GM12878 (cell line): Measurements from ENCODE around the gene KCNJ12. TPM values are rescaled to one million over a fixed set of nuclear protein-coding genes. Genes with fewer than 3 reads are reported as not detected.

Experiments used
- ATAC-seq: fragments of 200-7000 bp; cut with Tn5 transposase; 3 replicates; pipeline ENCODE4 v1.9.1; 2020; ENCODE audit warnings: mild to moderate bottlenecking, moderate library complexity
- BruUV-seq: library from RNA; stranded (reverse); fragments of 400-500 nt; replicated peaks from 2 replicates; lab custom pipeline; 2021; lab: Mats Ljungman, UMichigan
- CTCF ChIA-PET: fragments of 300-600 bp; sonication (Branson Sonifier 250); formaldehyde crosslinking; extraction: SDS; loops from one replicate; lab custom pipeline; 2021; ENCODE audit warnings: inconsistent platforms; lab: Yijun Ruan, JAX
- POLR2A ChIA-PET: fragments of 350-600 bp; formaldehyde crosslinking; extraction: SDS; loops from one replicate; lab custom pipeline; 2021; ENCODE audit warnings: inconsistent platforms; lab: Charles Lee
- RAD21 ChIA-PET: fragments of 300-600 bp; sonication (Branson Sonifier 250); formaldehyde crosslinking; loops from one replicate; lab custom pipeline; 2023; ENCODE audit warnings: antibody characterized with exemption; ENCODE audit not compliant: unreplicated experiment; lab: Charles Lee
- SMC1A ChIA-PET: fragments of 300-600 bp; sonication (Branson Sonifier 250); formaldehyde crosslinking; loops from one replicate; lab custom pipeline; 2023; ENCODE audit not compliant: unreplicated experiment, uncharacterized antibody; lab: Charles Lee
- DNase-seq: peaks from one replicate; pipeline ENCODE4 v3.0.0-alpha.2; 2011; ENCODE audit warnings: low read depth, low spot score
- FAIRE-seq: peaks from 3 replicates; lab custom pipeline; 2011; peaks lifted over from hg19 to GRCh38; lab: Jason Lieb, UNC
- H2AFZ ChIP-seq: 2 replicates; pipeline ENCODE4 v1.6.0; 2011; ENCODE audit warnings: low read depth, low read length, control low read depth; ENCODE audit not compliant: control insufficient read depth
- H3K27ac ChIP-seq: 2 replicates; pipeline ENCODE4 v1.5.1; 2011; ENCODE audit warnings: control low read depth; ENCODE audit not compliant: control insufficient read depth, insufficient read depth
- H3K27me3 ChIP-seq, 2 experiments: replicated peaks in 1 of 2; 2 replicates each; pipeline versions ENCODE4 v1.6.0 to v1.6.1; 2011; ENCODE audit warnings: low read length in 1 of 2; ENCODE audit not compliant: control insufficient read depth in 2 of 2, insufficient read depth in 2 of 2
- H3K36me3 ChIP-seq, 2 experiments: 2 replicates each; pipeline ENCODE4 v1.5.1; 2011; ENCODE audit warnings: low read length in 1 of 2; ENCODE audit not compliant: control insufficient read depth in 2 of 2, insufficient read depth in 2 of 2
- H3K4me1 ChIP-seq: 2 replicates; pipeline ENCODE4 v1.6.1; 2011; ENCODE audit warnings: mild to moderate bottlenecking, low read length, moderate library complexity, mixed read lengths; ENCODE audit not compliant: control insufficient read depth, insufficient read depth
- H3K4me2 ChIP-seq: 2 replicates; pipeline ENCODE4 v1.6.0; 2011; ENCODE audit warnings: control low read depth; ENCODE audit not compliant: control insufficient read depth, insufficient read depth
- H3K4me3 ChIP-seq: fragments of 200-600 bp; sonication (generic); 2 replicates; pipeline ENCODE4 v1.5.1; 2016
- H3K79me2 ChIP-seq: 2 replicates; pipeline ENCODE4 v1.6.0; 2011; ENCODE audit warnings: low read length; ENCODE audit not compliant: control insufficient read depth, insufficient read depth
- H3K9ac ChIP-seq: 2 replicates; pipeline ENCODE4 v1.8.0; 2011; ENCODE audit warnings: low read length, control low read depth, mixed read lengths; ENCODE audit not compliant: control insufficient read depth, insufficient read depth
- H3K9me3 ChIP-seq: replicated peaks from 3 replicates; pipeline ENCODE4 v1.5.1; 2011; ENCODE audit warnings: mild to moderate bottlenecking, low read length; ENCODE audit not compliant: control insufficient read depth, insufficient read depth
- H4K20me1 ChIP-seq: 2 replicates; pipeline ENCODE4 v1.6.0; 2011; ENCODE audit not compliant: control insufficient read depth, insufficient read depth
- CEBPB ChIP-seq, 2 experiments: fragments of 150-350 bp in 1 of 2; IDR thresholded peaks; 2 replicates each; pipeline ENCODE4 v1.6.1; 2012 to 2014; ENCODE audit warnings: low read depth in 2 of 2, low read length in 2 of 2, borderline replicate concordance in 1 of 2, inconsistent platforms in 1 of 2
- NRF1 ChIP-seq: conservative IDR thresholded peaks from 2 replicates; pipeline ENCODE4 v1.6.1; 2011; ENCODE audit warnings: mild to moderate bottlenecking, low read depth, low read length, improper control_type of control experiment
- SIX5 ChIP-seq: IDR thresholded peaks from 2 replicates; pipeline ENCODE4 v1.6.1; 2011; ENCODE audit warnings: mild to moderate bottlenecking, low read depth, low read length, moderate library complexity; ENCODE audit not compliant: severe bottlenecking
- SMC3 ChIP-seq: IDR thresholded peaks from 2 replicates; pipeline ENCODE4 v1.6.1; 2011; ENCODE audit warnings: low read length, improper control_type of control experiment, borderline replicate concordance
- ZNF274 ChIP-seq: IDR thresholded peaks from one replicate; pipeline ENCODE4 v1.8.0; 2011; ENCODE audit not compliant: insufficient read length, insufficient read depth
- ZSCAN29 ChIP-seq: fragments of 450-650 bp; IDR thresholded peaks from 2 replicates; pipeline ENCODE4 v1.6.1; 2017; ENCODE audit warnings: mild to moderate bottlenecking, moderate library complexity
- WGBS: methylation state at CpG from one replicate; pipeline ENCODE4 v1.1.6; 2016; ENCODE audit warnings: low lambda C conversion rate; ENCODE audit not compliant: insufficient replicate concordance, insufficient coverage; ENCODE audit errors: missing lambda C conversion rate; 5-methylcytosine and 5-hydroxymethylcytosine counted together
- in situ Hi-C: fragments of 300-500 bp; cut with MboI; formaldehyde crosslinking; loops from 9 replicates; pipeline ENCODE4 v1.14.3; 2018; ENCODE audit warnings: mixed read lengths
- intact Hi-C: fragments of 100-400 bp; cut with micrococcal nuclease; formaldehyde crosslinking; loops from one replicate; pipeline ENCODE4 v1.14.2; 2022; ENCODE audit not compliant: unreplicated experiment
- polyA plus RNA-seq, 11 experiments: library from polyadenylated mRNA; depleted of rRNA in 4 of 11; unstranded in 6 of 11; stranded (reverse) in 5 of 11; fragments of >200 nt; fragmentation: Nextera tagmentation in 4 of 11; fragmentation: Illumina TruSeq in 1 of 11; extraction: Ambion mirVana in 4 of 11; extraction: Trizol in 1 of 11; gene quantifications; 1 replicate in 1 of 11; 2 replicates in 10 of 11; pipeline versions ENCODE4 v1.2.1 to v1.2.3, GENCODE V29; 2011 to 2016; ENCODE audit warnings: inconsistent platforms in 2 of 11, missing spikeins in 2 of 11, low read depth in 1 of 11
- total RNA-seq, 4 experiments: library from RNA; depleted of rRNA in 3 of 4; stranded (reverse); fragments of >200 nt in 3 of 4; fragmentation: Illumina TruSeq in 1 of 4; extraction: Trizol in 1 of 4; gene quantifications; 2 replicates each; pipeline versions ENCODE4 v1.2.1 to v1.2.3, GENCODE V29; 2013 to 2021
- TF ChIP-seq, protein P1 (sequence below): fragments of 450-650 bp; IDR thresholded peaks from 2 replicates; pipeline ENCODE4 v1.6.1; 2016; ENCODE audit warnings: mild to moderate bottlenecking
- TF ChIP-seq, protein P2 (sequence below): IDR thresholded peaks from 2 replicates; pipeline ENCODE4 v1.6.1; 2011; ENCODE audit warnings: borderline replicate concordance, low read depth, mild to moderate bottlenecking, moderate library complexity, mixed read lengths, low read length; ENCODE audit not compliant: insufficient read depth; ENCODE audit errors: extremely low read length
- TF ChIP-seq, protein P3 (sequence below): fragments of 450-650 bp; IDR thresholded peaks from 2 replicates; pipeline ENCODE4 v1.6.1; 2018; ENCODE audit warnings: borderline replicate concordance, mild to moderate bottlenecking; ENCODE audit not compliant: partially characterized antibody
- TF ChIP-seq, protein P4 (sequence below): fragments of 450-650 bp; conservative IDR thresholded peaks from 2 replicates; pipeline ENCODE4 v1.6.1; 2017; ENCODE audit warnings: mild to moderate bottlenecking, moderate library complexity
- TF ChIP-seq, protein P5 (sequence below): fragments of 450-650 bp; formaldehyde crosslinking; IDR thresholded peaks from 2 replicates; pipeline ENCODE4 v1.4.0; 2022; ENCODE audit warnings: mild to moderate bottlenecking, moderate library complexity

The KCNJ12 gene
- total and polyA plus RNA-seq, 10 of the 15 experiments (the other 5 are each of a cell fraction or from before 2014, with no cell fraction given), result 0.04 to 0.21 (median 0.09) TPM; not detected in 3

DNA sequence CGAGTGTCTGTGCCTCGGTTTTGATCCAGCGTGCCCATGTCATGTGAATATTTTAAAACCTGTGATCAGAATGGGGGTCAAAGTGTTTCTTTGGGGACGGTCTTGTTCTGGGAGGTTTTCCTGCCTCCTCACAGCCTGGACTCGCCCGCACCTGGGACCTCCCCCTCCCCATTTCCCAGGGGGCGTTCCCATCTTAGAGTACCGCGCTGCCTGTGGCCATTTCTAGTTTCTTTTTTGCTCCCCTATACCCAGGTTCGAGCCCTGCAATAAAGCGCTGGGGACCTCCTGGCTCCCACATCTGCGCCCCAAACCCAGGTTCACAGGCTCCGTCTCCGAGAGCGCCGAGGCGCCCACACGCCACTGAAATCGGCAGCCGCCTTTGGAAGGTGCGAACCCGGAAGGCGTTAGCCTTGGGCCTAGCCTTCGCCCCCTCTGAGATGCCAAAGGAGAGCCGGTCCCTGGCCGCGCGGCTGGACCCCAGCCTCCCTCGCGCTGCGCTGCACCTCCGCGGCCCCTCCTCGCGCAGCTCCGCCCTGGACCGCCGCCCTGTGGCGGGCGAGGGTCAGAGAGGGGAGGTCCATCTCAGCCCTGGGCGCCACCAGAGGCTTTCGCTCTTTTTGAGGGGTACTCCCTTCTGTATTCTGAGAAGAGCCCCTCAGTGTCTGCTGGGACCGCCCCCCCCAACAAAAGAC, 1.7 kb downstream of the KCNJ12 start:
- H3K9ac ChIP-seq, result no peak overlapping the region

More for the DNA sequence above, 1.7 kb downstream of the KCNJ12 start:
- Histone ChIP-seq H3K79me2 (no peaks in the 10 kb centered on the region), H3K36me3 (no peaks in the 10 kb centered on the region), H3K9me3 (no peaks in the 10 kb centered on the region), H4K20me1 (no peaks in the 10 kb centered on the region), H3K4me1 (no peaks in the 10 kb centered on the region; the same call in 1 of the 2 replicates), H3K27ac (no peak overlapping the region), H3K4me3 (no peak overlapping the region), H3K27me3 (no peaks in the 10 kb centered on the region; a peak in 2 of 4 replicates), H2AFZ (no peak overlapping the region), H3K4me2 (no peak overlapping the region)
- DNase-seq (no peak), FAIRE-seq (no peak), ATAC-seq (no peak)
- in situ Hi-C loops (no loop called here), intact Hi-C loops (loop anchor here (5.0 kb wide), 1 partner anchor 96 kb away; the partner anchor contains the start of gene MAP2K3)
- ChIA-PET CTCF (interaction anchor here (0.6 kb wide), 1 partner anchor 16 kb away, joined by 3 read pairs; no protein-coding TSS in a partner anchor), POLR2A (no interaction called here), RAD21 (no interaction called here), SMC1A (no interaction called here)
- 24% methylated on average over 39 of the region's 43 CpGs for WGBS
- TF ChIP-seq ZNF274 (no peak), SIX5 (no peak), ZSCAN29 (no peak), SMC3 (no peak), CEBPB (IDR thresholded peaks at IDR 0.05; ENCODE audit: borderline replicate concordance in 1 of 2, low read depth in 2 of 2, low read length in 2 of 2) (no peak), NRF1 (no peak)
- TF ChIP-seq, protein P1, sequence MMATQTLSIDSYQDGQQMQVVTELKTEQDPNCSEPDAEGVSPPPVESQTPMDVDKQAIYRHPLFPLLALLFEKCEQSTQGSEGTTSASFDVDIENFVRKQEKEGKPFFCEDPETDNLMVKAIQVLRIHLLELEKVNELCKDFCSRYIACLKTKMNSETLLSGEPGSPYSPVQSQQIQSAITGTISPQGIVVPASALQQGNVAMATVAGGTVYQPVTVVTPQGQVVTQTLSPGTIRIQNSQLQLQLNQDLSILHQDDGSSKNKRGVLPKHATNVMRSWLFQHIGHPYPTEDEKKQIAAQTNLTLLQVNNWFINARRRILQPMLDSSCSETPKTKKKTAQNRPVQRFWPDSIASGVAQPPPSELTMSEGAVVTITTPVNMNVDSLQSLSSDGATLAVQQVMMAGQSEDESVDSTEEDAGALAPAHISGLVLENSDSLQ, result no peak
- TF ChIP-seq, protein P2, sequence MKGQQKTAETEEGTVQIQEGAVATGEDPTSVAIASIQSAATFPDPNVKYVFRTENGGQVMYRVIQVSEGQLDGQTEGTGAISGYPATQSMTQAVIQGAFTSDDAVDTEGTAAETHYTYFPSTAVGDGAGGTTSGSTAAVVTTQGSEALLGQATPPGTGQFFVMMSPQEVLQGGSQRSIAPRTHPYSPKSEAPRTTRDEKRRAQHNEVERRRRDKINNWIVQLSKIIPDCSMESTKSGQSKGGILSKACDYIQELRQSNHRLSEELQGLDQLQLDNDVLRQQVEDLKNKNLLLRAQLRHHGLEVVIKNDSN, result no peak
- TF ChIP-seq, protein P3, sequence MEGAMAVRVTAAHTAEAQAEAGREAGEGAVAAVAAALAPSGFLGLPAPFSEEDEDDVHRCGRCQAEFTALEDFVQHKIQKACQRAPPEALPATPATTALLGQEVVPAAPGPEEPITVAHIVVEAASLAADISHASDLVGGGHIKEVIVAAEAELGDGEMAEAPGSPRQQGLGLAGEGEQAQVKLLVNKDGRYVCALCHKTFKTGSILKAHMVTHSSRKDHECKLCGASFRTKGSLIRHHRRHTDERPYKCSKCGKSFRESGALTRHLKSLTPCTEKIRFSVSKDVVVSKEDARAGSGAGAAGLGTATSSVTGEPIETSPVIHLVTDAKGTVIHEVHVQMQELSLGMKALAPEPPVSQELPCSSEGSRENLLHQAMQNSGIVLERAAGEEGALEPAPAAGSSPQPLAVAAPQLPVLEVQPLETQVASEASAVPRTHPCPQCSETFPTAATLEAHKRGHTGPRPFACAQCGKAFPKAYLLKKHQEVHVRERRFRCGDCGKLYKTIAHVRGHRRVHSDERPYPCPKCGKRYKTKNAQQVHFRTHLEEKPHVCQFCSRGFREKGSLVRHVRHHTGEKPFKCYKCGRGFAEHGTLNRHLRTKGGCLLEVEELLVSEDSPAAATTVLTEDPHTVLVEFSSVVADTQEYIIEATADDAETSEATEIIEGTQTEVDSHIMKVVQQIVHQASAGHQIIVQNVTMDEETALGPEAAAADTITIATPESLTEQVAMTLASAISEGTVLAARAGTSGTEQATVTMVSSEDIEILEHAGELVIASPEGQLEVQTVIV, result no peak
- TF ChIP-seq, protein P4, sequence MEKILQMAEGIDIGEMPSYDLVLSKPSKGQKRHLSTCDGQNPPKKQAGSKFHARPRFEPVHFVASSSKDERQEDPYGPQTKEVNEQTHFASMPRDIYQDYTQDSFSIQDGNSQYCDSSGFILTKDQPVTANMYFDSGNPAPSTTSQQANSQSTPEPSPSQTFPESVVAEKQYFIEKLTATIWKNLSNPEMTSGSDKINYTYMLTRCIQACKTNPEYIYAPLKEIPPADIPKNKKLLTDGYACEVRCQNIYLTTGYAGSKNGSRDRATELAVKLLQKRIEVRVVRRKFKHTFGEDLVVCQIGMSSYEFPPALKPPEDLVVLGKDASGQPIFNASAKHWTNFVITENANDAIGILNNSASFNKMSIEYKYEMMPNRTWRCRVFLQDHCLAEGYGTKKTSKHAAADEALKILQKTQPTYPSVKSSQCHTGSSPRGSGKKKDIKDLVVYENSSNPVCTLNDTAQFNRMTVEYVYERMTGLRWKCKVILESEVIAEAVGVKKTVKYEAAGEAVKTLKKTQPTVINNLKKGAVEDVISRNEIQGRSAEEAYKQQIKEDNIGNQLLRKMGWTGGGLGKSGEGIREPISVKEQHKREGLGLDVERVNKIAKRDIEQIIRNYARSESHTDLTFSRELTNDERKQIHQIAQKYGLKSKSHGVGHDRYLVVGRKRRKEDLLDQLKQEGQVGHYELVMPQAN, result no peak
- TF ChIP-seq, protein P5, sequence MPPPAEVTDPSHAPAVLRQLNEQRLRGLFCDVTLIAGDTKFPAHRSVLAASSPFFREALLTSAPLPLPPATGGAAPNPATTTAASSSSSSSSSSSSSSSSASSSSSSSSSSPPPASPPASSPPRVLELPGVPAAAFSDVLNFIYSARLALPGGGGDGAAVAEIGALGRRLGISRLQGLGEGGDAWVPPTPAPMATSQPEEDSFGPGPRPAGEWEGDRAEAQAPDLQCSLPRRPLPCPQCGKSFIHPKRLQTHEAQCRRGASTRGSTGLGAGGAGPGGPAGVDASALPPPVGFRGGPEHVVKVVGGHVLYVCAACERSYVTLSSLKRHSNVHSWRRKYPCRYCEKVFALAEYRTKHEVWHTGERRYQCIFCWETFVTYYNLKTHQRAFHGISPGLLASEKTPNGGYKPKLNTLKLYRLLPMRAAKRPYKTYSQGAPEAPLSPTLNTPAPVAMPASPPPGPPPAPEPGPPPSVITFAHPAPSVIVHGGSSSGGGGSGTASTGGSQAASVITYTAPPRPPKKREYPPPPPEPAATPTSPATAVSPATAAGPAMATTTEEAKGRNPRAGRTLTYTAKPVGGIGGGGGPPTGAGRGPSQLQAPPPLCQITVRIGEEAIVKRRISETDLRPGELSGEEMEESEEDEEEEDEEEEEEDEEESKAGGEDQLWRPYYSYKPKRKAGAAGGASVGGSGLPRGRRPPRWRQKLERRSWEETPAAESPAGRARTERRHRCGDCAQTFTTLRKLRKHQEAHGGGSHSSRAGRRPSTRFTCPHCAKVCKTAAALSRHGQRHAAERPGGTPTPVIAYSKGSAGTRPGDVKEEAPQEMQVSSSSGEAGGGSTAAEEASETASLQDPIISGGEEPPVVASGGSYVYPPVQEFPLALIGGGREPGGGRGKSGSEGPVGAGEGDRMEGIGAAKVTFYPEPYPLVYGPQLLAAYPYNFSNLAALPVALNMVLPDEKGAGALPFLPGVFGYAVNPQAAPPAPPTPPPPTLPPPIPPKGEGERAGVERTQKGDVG (CRISPR knock-in tag), result no peak
- no TSS peak for BruUV-seq
